ENCODE results near the gene GGNBP2. TPM values are rescaled to one million over a fixed set of nuclear protein-coding genes. Genes with fewer than 3 reads are reported as not detected.

The GGNBP2 gene
- polyA plus RNA-seq, 1 of the 3 experiments (the other 2 are of a cell fraction): 79.3 TPM

DNA sequence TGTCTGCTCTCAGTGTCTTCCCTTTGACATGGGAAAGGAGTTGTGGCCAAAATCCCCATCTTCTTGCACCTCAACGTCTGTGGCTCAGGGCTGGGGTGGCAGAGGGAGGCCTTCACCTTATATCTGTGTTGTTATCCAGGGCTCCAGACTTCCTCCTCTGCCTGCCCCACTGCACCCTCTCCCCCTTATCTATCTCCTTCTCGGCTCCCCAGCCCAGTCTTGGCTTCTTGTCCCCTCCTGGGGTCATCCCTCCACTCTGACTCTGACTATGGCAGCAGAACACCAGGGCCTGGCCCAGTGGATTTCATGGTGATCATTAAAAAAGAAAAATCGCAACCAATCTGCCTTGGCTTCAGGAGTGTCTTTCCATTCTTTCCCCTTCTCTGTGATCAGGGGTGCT, 55.7 kb downstream of the GGNBP2 start:
- H3F3A ChIP-seq (replicated peaks; ENCODE audit: insufficient read depth): peaks cover 16% of the 10 kb centered on the region
- H3K79me2 ChIP-seq (ENCODE audit: insufficient read depth): peaks cover 32% of the 10 kb centered on the region; the same call in 1 of the 2 replicates
- peaks cover 0 to 11% of the 10 kb centered on the region in 2 experiments for H3K36me3 ChIP-seq (replicated peaks in 1 of 2; ENCODE audit: control insufficient read depth in 1 of 2, insufficient read depth in 2 of 2, low read length in 1 of 2)
- peaks cover 0 to 21% of the 10 kb centered on the region in 2 experiments; a peak in 2 of 4 replicates for H3K4me1 ChIP-seq (ENCODE audit: control insufficient read depth in 1 of 2, insufficient read depth in 2 of 2, low read depth in 1 of 2, low read length in 1 of 2)
- peak overlapping the region; percentile 85 to 90 for H3K4me3 ChIP-seq (ENCODE audit: low read depth in 2 of 2, low read length in 1 of 2)
- DNase-seq: no peak
- H3K9me3 ChIP-seq: no peaks in the 10 kb centered on the region
- TF ChIP-seq, protein P1, sequence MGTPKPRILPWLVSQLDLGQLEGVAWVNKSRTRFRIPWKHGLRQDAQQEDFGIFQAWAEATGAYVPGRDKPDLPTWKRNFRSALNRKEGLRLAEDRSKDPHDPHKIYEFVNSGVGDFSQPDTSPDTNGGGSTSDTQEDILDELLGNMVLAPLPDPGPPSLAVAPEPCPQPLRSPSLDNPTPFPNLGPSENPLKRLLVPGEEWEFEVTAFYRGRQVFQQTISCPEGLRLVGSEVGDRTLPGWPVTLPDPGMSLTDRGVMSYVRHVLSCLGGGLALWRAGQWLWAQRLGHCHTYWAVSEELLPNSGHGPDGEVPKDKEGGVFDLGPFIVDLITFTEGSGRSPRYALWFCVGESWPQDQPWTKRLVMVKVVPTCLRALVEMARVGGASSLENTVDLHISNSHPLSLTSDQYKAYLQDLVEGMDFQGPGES (IDR thresholded peaks at IDR 0.05; ENCODE audit: low read depth, low read length): no peak
- TF ChIP-seq TEAD4 (IDR thresholded peaks at IDR 0.05; ENCODE audit: borderline replicate concordance, insufficient read depth) (no peak), ELF1 (IDR thresholded peaks at IDR 0.05) (no peak), RAD21 (IDR thresholded peaks at IDR 0.05; ENCODE audit: low read length) (no peak), SIN3A (IDR thresholded peaks at IDR 0.05; ENCODE audit: borderline replicate concordance, low read depth, low read length) (no peak), CHD2 (IDR thresholded peaks at IDR 0.05; ENCODE audit: low read length, partially characterized antibody) (no peak), FOSL2 (IDR thresholded peaks at IDR 0.05; ENCODE audit: borderline replicate concordance, low read depth) (no peak)
- TF ChIP-seq, protein P2, sequence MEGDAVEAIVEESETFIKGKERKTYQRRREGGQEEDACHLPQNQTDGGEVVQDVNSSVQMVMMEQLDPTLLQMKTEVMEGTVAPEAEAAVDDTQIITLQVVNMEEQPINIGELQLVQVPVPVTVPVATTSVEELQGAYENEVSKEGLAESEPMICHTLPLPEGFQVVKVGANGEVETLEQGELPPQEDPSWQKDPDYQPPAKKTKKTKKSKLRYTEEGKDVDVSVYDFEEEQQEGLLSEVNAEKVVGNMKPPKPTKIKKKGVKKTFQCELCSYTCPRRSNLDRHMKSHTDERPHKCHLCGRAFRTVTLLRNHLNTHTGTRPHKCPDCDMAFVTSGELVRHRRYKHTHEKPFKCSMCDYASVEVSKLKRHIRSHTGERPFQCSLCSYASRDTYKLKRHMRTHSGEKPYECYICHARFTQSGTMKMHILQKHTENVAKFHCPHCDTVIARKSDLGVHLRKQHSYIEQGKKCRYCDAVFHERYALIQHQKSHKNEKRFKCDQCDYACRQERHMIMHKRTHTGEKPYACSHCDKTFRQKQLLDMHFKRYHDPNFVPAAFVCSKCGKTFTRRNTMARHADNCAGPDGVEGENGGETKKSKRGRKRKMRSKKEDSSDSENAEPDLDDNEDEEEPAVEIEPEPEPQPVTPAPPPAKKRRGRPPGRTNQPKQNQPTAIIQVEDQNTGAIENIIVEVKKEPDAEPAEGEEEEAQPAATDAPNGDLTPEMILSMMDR (IDR thresholded peaks at IDR 0.05): no peak
- TF ChIP-seq, protein P3, sequence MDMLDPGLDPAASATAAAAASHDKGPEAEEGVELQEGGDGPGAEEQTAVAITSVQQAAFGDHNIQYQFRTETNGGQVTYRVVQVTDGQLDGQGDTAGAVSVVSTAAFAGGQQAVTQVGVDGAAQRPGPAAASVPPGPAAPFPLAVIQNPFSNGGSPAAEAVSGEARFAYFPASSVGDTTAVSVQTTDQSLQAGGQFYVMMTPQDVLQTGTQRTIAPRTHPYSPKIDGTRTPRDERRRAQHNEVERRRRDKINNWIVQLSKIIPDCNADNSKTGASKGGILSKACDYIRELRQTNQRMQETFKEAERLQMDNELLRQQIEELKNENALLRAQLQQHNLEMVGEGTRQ (IDR thresholded peaks at IDR 0.05; ENCODE audit: borderline replicate concordance, low read depth, low read length): no peak
- TF ChIP-seq, protein P4, sequence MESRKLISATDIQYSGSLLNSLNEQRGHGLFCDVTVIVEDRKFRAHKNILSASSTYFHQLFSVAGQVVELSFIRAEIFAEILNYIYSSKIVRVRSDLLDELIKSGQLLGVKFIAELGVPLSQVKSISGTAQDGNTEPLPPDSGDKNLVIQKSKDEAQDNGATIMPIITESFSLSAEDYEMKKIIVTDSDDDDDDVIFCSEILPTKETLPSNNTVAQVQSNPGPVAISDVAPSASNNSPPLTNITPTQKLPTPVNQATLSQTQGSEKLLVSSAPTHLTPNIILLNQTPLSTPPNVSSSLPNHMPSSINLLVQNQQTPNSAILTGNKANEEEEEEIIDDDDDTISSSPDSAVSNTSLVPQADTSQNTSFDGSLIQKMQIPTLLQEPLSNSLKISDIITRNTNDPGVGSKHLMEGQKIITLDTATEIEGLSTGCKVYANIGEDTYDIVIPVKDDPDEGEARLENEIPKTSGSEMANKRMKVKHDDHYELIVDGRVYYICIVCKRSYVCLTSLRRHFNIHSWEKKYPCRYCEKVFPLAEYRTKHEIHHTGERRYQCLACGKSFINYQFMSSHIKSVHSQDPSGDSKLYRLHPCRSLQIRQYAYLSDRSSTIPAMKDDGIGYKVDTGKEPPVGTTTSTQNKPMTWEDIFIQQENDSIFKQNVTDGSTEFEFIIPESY (IDR thresholded peaks at IDR 0.05; ENCODE audit: borderline replicate concordance, low read depth): no peak
- peak overlapping the region; percentile 76 to 78; a peak in 3 of 4 replicates for H3K27ac ChIP-seq (ENCODE audit: low read depth in 2 of 2, low read length in 1 of 2)
- 78% methylated on average over 3 of the region's 3 CpGs for WGBS (ENCODE audit: low lambda C conversion rate)
- peak overlapping the region; percentile 84; the same call in 1 of the 2 replicates for H3K9ac ChIP-seq
- ChIA-PET POLR2A (interaction anchor here (1.6 to 2.2 kb wide), 2 partner anchors 8 to 55 kb away, joined by 5 to 16 read pairs; partner anchors contain the start of gene DHRS11), CTCF (interaction anchor here (0.5 to 4.4 kb wide), 7 partner anchors 8 to 644 kb away, joined by 3 to 86 read pairs (median 10); partner anchors contain the start of genes MYO19 and PIGW)
- no peaks in the 10 kb centered on the region for H3K9me2 ChIP-seq
- peak overlapping the region; percentile 82; the same call in 1 of the 2 replicates for H2AFZ ChIP-seq (ENCODE audit: low read depth)
- peak overlapping the region; percentile 94 for H3K4me2 ChIP-seq
- H3K27me3 ChIP-seq (ENCODE audit: insufficient read depth): no peaks in the 10 kb centered on the region
- H4K20me1 ChIP-seq (ENCODE audit: insufficient read depth): peaks cover 7% of the 10 kb centered on the region; the same call in 1 of the 2 replicates
